Measurements from ENCODE around the gene NOVA2.

NOVA2 gene

DNA sequence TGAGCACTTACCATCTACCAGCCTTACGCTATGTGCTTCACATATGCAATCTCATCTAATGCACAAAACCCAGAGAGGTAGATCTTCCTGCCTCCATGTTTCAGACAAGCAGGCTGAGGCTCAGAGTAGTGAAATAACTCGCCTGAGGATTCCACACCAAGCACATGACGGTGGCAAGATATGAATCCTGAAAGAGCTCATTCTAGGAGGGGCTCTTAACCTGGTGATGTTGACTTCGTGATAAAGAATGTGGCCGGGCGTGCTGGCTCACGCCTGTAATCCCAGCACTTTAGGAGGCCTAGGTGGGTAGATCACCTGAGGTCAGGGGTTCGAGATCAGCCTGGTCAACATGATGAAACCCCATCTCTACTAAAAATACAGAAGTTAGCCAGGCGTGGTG, 5.0 kb downstream of the NOVA2 start:
- POLR2A ChIA-PET = no interaction called here
- DNase-seq (ENCODE audit: extremely low spot score) = no peak
- CTCF ChIA-PET = interaction anchor here (0.9 kb wide), 1 partner anchor 24 kb away, joined by 3 read pairs; no protein-coding TSS in a partner anchor

DNA sequence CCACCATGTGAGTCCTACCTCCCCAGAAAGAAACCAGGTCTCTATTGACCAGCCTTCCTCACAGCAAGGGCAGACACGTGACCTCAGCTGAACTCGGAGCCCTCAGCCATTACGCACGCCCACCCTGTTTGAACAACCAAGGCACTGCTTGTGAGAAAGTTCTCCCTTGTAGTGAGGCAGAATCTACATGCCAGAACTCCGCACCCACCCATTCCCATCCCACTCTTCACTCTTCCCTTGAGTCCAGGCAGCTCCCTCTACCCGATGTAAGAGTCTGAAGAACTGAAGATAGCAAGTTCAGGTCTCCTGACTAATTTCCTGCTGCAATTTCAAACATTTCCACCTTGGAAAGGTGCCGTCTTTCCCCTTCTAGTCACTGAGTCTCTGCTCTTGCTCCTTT, 6.4 kb downstream of the NOVA2 start:
- DNase-seq (ENCODE audit: extremely low spot score) = no peak
- TF ChIP-seq, protein P1, sequence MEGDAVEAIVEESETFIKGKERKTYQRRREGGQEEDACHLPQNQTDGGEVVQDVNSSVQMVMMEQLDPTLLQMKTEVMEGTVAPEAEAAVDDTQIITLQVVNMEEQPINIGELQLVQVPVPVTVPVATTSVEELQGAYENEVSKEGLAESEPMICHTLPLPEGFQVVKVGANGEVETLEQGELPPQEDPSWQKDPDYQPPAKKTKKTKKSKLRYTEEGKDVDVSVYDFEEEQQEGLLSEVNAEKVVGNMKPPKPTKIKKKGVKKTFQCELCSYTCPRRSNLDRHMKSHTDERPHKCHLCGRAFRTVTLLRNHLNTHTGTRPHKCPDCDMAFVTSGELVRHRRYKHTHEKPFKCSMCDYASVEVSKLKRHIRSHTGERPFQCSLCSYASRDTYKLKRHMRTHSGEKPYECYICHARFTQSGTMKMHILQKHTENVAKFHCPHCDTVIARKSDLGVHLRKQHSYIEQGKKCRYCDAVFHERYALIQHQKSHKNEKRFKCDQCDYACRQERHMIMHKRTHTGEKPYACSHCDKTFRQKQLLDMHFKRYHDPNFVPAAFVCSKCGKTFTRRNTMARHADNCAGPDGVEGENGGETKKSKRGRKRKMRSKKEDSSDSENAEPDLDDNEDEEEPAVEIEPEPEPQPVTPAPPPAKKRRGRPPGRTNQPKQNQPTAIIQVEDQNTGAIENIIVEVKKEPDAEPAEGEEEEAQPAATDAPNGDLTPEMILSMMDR (IDR thresholded peaks at IDR 0.05; ENCODE audit: control extremely low read depth, extremely low read depth, low read depth, missing control alignments) = no peak
- ChIA-PET CTCF (no interaction called here), POLR2A (no interaction called here)

More for the DNA sequence above, 5.0 kb downstream of the NOVA2 start:
- TF ChIP-seq, protein P1 (IDR thresholded peaks at IDR 0.05; ENCODE audit: control extremely low read depth, extremely low read depth, low read depth, missing control alignments) = no peak

DNA sequence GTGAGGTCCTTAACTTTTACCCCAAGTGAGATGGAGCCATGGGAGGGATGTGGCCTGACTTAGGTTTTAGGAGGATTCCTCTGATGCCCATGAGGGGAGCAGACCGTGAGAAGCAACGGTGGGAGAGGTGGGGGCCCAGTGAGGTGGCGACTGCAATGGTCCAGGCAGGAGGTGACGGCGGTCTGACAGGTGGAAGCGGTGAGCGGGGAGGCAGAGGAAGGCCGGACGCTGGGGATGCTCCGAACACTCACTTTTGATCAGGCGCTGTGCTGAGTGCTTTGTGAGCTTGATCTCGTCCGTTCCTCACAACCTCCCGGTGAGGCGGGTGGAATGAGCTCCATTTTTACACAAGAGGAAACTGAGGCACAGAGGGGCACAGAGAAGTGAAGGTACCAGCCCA, 11.6 kb downstream of the NOVA2 start:
- no peak for DNase-seq (ENCODE audit: extremely low spot score)
- CTCF ChIA-PET = no interaction called here
- POLR2A ChIA-PET = no interaction called here
- TF ChIP-seq, protein P1 (IDR thresholded peaks at IDR 0.05; ENCODE audit: control extremely low read depth, extremely low read depth, low read depth, missing control alignments) = no peak

DNA sequence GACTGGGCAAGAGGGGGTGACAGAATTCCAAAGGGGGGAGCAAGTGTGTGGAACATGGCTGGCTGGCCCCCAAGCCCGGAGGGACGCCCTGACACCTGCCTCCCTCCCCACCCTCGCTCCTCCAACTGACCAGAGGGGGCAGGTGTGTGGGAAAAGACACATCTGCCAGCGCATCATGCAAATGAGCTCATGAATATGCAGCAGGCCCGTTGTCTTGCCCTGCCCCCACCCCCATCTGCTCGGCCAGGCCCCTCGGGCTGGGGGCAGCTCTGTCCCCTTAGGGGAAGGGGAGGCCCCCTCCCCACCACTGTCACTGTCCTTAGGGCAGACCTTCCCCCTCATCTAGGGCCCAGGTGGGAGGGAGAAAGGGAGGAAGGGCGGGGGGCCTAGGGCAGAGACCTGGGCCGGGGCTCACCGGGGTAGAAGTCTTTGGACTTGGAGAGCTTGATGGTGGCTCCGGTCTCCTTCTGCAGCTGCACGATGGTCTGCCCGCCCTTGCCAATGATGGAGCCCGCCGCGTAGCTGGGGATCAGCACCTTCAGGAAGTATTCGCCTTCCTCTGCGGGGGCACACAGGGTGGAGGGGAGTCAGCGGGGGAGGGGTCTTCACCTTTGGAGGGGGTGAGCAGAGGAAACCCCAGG, 12.9 kb downstream of the NOVA2 start:
- TF ChIP-seq, protein P1 (IDR thresholded peaks at IDR 0.05; ENCODE audit: control extremely low read depth, extremely low read depth, low read depth, missing control alignments) = no peak
- POLR2A ChIA-PET = no interaction called here
- no peak for DNase-seq (ENCODE audit: extremely low spot score)
- CTCF ChIA-PET = no interaction called here

DNA sequence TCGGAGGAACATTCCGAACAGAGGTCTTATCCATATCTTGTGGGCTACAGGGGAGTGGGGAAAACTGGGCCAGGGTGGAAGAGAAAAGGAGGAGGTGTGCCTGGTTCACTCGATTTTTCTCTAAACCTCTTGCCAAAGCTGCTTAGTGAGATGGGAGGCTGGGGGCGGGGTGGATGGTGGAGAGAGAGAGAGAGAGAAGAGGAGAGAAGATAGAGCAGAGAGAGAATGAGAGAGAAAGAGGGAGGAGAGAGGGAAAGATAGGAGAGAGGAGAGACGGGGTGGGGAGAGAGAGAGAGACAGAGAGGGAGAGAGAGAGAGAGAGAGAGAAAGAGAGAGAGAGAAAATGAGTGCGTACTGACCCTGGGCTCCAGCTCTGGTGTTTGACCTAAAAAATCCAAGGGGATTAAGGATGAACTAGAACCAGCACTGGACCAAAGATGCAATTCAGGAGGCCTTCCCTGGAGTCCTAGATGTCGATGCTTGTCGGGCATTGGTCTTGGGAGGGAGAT, 14.1 kb downstream of the NOVA2 start:
- POLR2A ChIA-PET = no interaction called here
- CTCF ChIA-PET = no interaction called here

DNA sequence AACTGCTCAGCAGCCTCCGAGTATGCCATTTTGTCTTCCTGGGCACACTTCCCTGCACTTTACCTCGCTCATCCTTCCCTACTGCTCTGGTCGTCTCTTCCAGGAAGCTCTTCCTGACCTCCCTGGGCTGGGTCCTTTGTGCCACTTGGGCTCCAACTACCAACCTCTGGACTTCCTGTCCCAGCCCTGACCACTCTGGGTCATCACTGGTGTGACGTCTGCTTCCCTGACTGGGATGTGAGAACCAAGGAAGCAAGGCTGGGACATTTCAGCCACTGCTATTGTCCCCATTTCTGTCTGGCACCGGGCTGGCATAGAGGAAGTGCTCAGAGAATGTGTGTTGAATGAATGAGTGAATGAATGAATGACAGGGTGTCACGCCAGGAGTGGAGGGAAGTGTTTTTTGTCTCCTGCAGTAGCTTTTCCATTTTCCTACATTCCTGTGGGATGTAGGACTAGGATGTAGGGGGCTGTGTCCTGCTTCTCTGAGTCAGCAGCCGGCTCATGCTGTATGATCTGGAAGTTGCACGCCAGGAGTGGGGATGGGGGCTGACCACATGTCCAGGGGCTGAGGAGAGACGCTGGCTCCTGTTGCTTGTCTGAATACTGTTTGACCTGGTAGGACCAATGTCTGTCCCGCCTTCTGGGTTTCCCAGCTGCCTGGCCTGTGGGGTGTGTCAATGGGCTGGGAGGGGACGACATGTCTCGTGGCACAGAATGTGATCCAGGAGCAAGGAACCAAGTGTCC, 14.7 kb downstream of the NOVA2 start:
- TF ChIP-seq, protein P1 (IDR thresholded peaks at IDR 0.05; ENCODE audit: control extremely low read depth, extremely low read depth, low read depth, missing control alignments) = no peak
- ChIA-PET POLR2A (no interaction called here), CTCF (no interaction called here)
- DNase-seq (ENCODE audit: extremely low spot score) = no peak

More for the DNA sequence above, 14.1 kb downstream of the NOVA2 start:
- DNase-seq (ENCODE audit: extremely low spot score) = no peak
- TF ChIP-seq, protein P1 (IDR thresholded peaks at IDR 0.05; ENCODE audit: control extremely low read depth, extremely low read depth, low read depth, missing control alignments) = no peak
